K562 (cell line): ENCODE measurements around the gene SMOC2. TPM values are rescaled to one million over a fixed set of nuclear protein-coding genes. Genes with fewer than 3 reads are reported as not detected.

Source experiments
- ATAC-seq: fragments of 200-7000 bp; cut with Tn5 transposase; 3 replicates; pipeline ENCODE4 v1.9.1; 2020; ENCODE audit warnings: moderate library complexity
- BruUV-seq: library from RNA; stranded (reverse); fragments of 400-500 nt; replicated peaks from 2 replicates; lab custom pipeline; 2021; lab: Mats Ljungman, UMichigan
- CTCF ChIA-PET: fragments of 300-600 bp; formaldehyde crosslinking; extraction: SDS; loops from one replicate; lab custom pipeline; 2021; ENCODE audit warnings: low intra/inter-chr PET ratio; lab: Yijun Ruan, JAX
- POLR2A ChIA-PET: fragments of 300-600, 350-650 bp; sonication (Branson Sonifier 250); formaldehyde crosslinking; extraction: SDS; loops from one replicate; lab custom pipeline; 2021; ENCODE audit warnings: antibody characterized with exemption, inconsistent platforms; lab: Yijun Ruan, JAX
- DNase-seq, 4 experiments: peaks; one replicate each; pipeline versions ENCODE4 v3.0.0 to v3.0.0-alpha.2; 2011 to 2018; ENCODE audit warnings: low spot score in 3 of 4, mixed read lengths in 3 of 4; ENCODE audit errors: extremely low read depth in 1 of 4
- FAIRE-seq: peaks from 2 replicates; lab custom pipeline; 2011; peaks lifted over from hg19 to GRCh38; lab: Jason Lieb, UNC
- H2AFZ ChIP-seq: 2 replicates; pipeline ENCODE4 v1.6.0; 2011; ENCODE audit warnings: low read depth, low read length, control low read depth, inconsistent platforms
- H3K27ac ChIP-seq: fragments of 200-600 bp; 3 replicates; pipeline ENCODE4 v1.8.0; 2011; ENCODE audit warnings: low read depth, mild to moderate bottlenecking, control low read depth, inconsistent platforms, low read length, moderate library complexity, mixed read lengths; ENCODE audit errors: extremely low read depth
- H3K27me3 ChIP-seq, 2 experiments: fragments of 300-600 bp in 1 of 2; 2 replicates in 1 of 2; 3 replicates in 1 of 2; pipeline versions ENCODE4 v1.6.0 to v1.8.0; 2011; ENCODE audit warnings: inconsistent platforms in 2 of 2, low read length in 2 of 2, mild to moderate bottlenecking in 1 of 2, mixed read lengths in 1 of 2, moderate library complexity in 1 of 2; ENCODE audit not compliant: control insufficient read depth in 2 of 2, insufficient read depth in 2 of 2
- H3K36me3 ChIP-seq: fragments of 300-600 bp; 3 replicates; pipeline ENCODE4 v1.8.0; 2011; ENCODE audit warnings: mild to moderate bottlenecking, low read length, inconsistent platforms; ENCODE audit not compliant: control insufficient read depth, insufficient read depth
- H3K4me1 ChIP-seq, 2 experiments: fragments of 200-600 bp in 1 of 2; replicated peaks in 1 of 2; 2 replicates in 1 of 2; 3 replicates in 1 of 2; pipeline versions ENCODE4 v1.5.1 to v1.8.0; 2011; ENCODE audit warnings: inconsistent platforms in 2 of 2, low read length in 2 of 2, mild to moderate bottlenecking in 1 of 2, mixed read lengths in 1 of 2, moderate library complexity in 1 of 2; ENCODE audit not compliant: control insufficient read depth in 2 of 2, insufficient read depth in 2 of 2
- H3K4me2 ChIP-seq: 2 replicates; pipeline ENCODE4 v1.6.1; 2011; ENCODE audit warnings: low read length, control low read depth, inconsistent platforms, mixed read lengths; ENCODE audit not compliant: insufficient read depth
- H3K4me3 ChIP-seq: fragments of 200-600 bp; sonication (generic), shearing (Covaris generic); 2 replicates; pipeline ENCODE4 v1.5.1; 2016; ENCODE audit warnings: control low read depth, inconsistent platforms
- H3K79me2 ChIP-seq: fragments of 200-600 bp; 3 replicates; pipeline ENCODE4 v1.8.0; 2011; ENCODE audit warnings: low read length, inconsistent platforms; ENCODE audit not compliant: control insufficient read depth, insufficient read depth
- H3K9ac ChIP-seq, 2 experiments: 2 replicates each; pipeline versions ENCODE4 v1.6.0 to v1.6.1; 2011; ENCODE audit warnings: low read depth in 2 of 2, low read length in 2 of 2, control low read depth in 1 of 2, inconsistent platforms in 1 of 2, mild to moderate bottlenecking in 1 of 2, mixed read lengths in 1 of 2; ENCODE audit not compliant: insufficient read depth in 1 of 2
- H3K9me1 ChIP-seq: one replicate; pipeline ENCODE4 v1.6.0; 2011; ENCODE audit warnings: inconsistent platforms, mild to moderate bottlenecking, low read length, moderate library complexity; ENCODE audit not compliant: control insufficient read depth, insufficient read depth
- H3K9me3 ChIP-seq: replicated peaks from 2 replicates; pipeline ENCODE4 v1.5.1; 2011; ENCODE audit warnings: low read depth, low read length, inconsistent platforms; ENCODE audit not compliant: control insufficient read depth, insufficient read depth
- H4K20me1 ChIP-seq: replicated peaks from 2 replicates; pipeline ENCODE4 v1.6.1; 2011; ENCODE audit warnings: low read length, inconsistent platforms, mixed read lengths; ENCODE audit not compliant: control insufficient read depth, insufficient read depth
- BRCA1 ChIP-seq, 2 experiments: fragments of 450-650 bp in 1 of 2; sonication (generic) in 1 of 2; formaldehyde crosslinking in 1 of 2; IDR thresholded peaks; 2 replicates each; pipeline versions ENCODE4 v1.5.0 to v1.6.1; 2017 to 2020; ENCODE audit warnings: mild to moderate bottlenecking in 1 of 2, missing genetic modification reagents in 1 of 2
- HDAC8 ChIP-seq: fragments of 450-650 bp; IDR thresholded peaks from 2 replicates; pipeline ENCODE4 v1.6.1; 2016; ENCODE audit warnings: mild to moderate bottlenecking, missing genetic modification characterization, moderate library complexity, missing compliant biosample characterization
- SFPQ ChIP-seq: fragments of 200-400 bp; formaldehyde crosslinking; IDR thresholded peaks from 2 replicates; pipeline ENCODE4 v1.6.1; 2017; ENCODE audit warnings: mild to moderate bottlenecking, low read depth, low read length, moderate library complexity
- SMARCA4 ChIP-seq: fragments of 450-650 bp; IDR thresholded peaks from 2 replicates; pipeline ENCODE4 v1.6.1; 2016
- YBX1 ChIP-seq: fragments of 450-650 bp; IDR thresholded peaks from 2 replicates; pipeline ENCODE4 v1.7.1; 2016; ENCODE audit warnings: mild to moderate bottlenecking
- ZNF354B ChIP-seq: fragments of 250-450 bp; sonication (Bioruptor Pico); IDR thresholded peaks from 2 replicates; pipeline ENCODE4 v1.4.0; 2020
- ZNF518B ChIP-seq: fragments of 250-450 bp; sonication (Bioruptor Pico); IDR thresholded peaks from 2 replicates; pipeline ENCODE4 v1.5.0; 2021; ENCODE audit warnings: mild to moderate bottlenecking, moderate library complexity
- ZNF639 ChIP-seq, 2 experiments: fragments of 200-800 bp in 1 of 2; sonication (Bioruptor generic) in 1 of 2; sonication (generic) in 1 of 2; formaldehyde crosslinking in 1 of 2; IDR thresholded peaks in 1 of 2; conservative IDR thresholded peaks in 1 of 2; 2 replicates each; pipeline versions ENCODE4 v1.5.0 to v1.6.1; 2016 to 2020; ENCODE audit warnings: missing compliant biosample characterization in 1 of 2, missing genetic modification characterization in 1 of 2, missing genetic modification reagents in 1 of 2
- ZNF668 ChIP-seq: fragments of 250-450 bp; sonication (Bioruptor Pico); IDR thresholded peaks from 2 replicates; pipeline ENCODE4 v1.8.0; 2022; ENCODE audit warnings: mild to moderate bottlenecking, inconsistent platforms
- WGBS: fragments of 100-300 bp; shearing (Covaris generic); methylation state at CpG from one replicate; pipeline ENCODE4 v1.1.6; 2016; ENCODE audit warnings: low coverage, mixed read lengths; ENCODE audit not compliant: insufficient coverage; ENCODE audit errors: missing lambda C conversion rate; 5-methylcytosine and 5-hydroxymethylcytosine counted together
- in situ Hi-C: fragments of 300-500 bp; cut with MboI; formaldehyde crosslinking; loops from 4 replicates; pipeline ENCODE4 v1.15.0; 2018; ENCODE audit warnings: inconsistent platforms, mixed read lengths
- intact Hi-C: fragments of 100-400 bp; cut with micrococcal nuclease; formaldehyde crosslinking; loops from 2 replicates; pipeline ENCODE4 v1.14.2; 2022
- polyA plus RNA-seq, 8 experiments: library from polyadenylated mRNA; depleted of rRNA in 4 of 8; stranded (reverse) in 5 of 8; unstranded in 3 of 8; fragments of >200 nt; fragmentation: Nextera tagmentation in 2 of 8; fragmentation: Illumina TruSeq in 1 of 8; extraction: Ambion mirVana in 2 of 8; extraction: Trizol in 1 of 8; gene quantifications; 2 replicates each; pipeline versions ENCODE4 v1.2.1 to v1.2.3, GENCODE V29; 2011 to 2014; ENCODE audit warnings: inconsistent platforms in 1 of 8, missing spikeins in 1 of 8
- total RNA-seq, 7 experiments: library from RNA; depleted of rRNA in 6 of 7; stranded (reverse); fragments of >200 nt in 6 of 7; fragmentation: Illumina TruSeq in 2 of 7; extraction: Trizol in 2 of 7; gene quantifications; 2 replicates each; pipeline versions ENCODE4 v1.2.1 to v1.2.3, GENCODE V29; 2011 to 2021; ENCODE audit warnings: low replicate concordance in 1 of 7

SMOC2 gene
- total and polyA plus RNA-seq, 9 of the 15 experiments (the other 6 are each of a cell fraction or from before 2014, with no cell fraction given) = 0.45 to 2.3 (median 1.1) TPM

- no peak for ATAC-seq
- no peaks in the 10 kb centered on the region for H4K20me1 ChIP-seq
- in situ Hi-C loops = no loop called here
- H3K36me3 ChIP-seq = no peaks in the 10 kb centered on the region; the same call in 2 of the 3 replicates
- H3K79me2 ChIP-seq = no peaks in the 10 kb centered on the region
- no peaks in the 10 kb centered on the region for H3K4me1 ChIP-seq
- no peaks in the 10 kb centered on the region for H3K9me3 ChIP-seq
- H3K4me3 ChIP-seq = no peak overlapping the region
- H2AFZ ChIP-seq = no peak overlapping the region
- no peak overlapping the region for H3K4me2 ChIP-seq
- H3K27me3 ChIP-seq = peaks cover 0 to 28% of the 10 kb centered on the region in 2 experiments; a peak in 2 of 5 replicates
- 22% methylated on average over 14 of the region's 14 CpGs for WGBS
- H3K9ac ChIP-seq = no peak overlapping the region
- ChIA-PET POLR2A (no interaction called here), CTCF (no interaction called here)
- no peak for FAIRE-seq
- intact Hi-C loops = no loop called here
- TF ChIP-seq SMARCA4 (no peak), ZNF518B (CRISPR knock-in tag) (no peak), YBX1 (no peak), ZNF639 (CRISPR knock-in tag; conservative IDR thresholded peaks at IDR 0.05 in 1 of 2, IDR thresholded peaks at IDR 0.05 in 1 of 2) (no peak), ZNF668 (CRISPR knock-in tag) (no peak), BRCA1 (IDR thresholded peaks at IDR 0.05) (no peak), BRCA1 (CRISPR knock-in tag; IDR thresholded peaks at IDR 0.05) (no peak), SFPQ (no peak), ZNF354B (CRISPR knock-in tag) (no peak), HDAC8 (tag) (no peak)
- no peak for DNase-seq
- no peak overlapping the region for H3K27ac ChIP-seq
- no peaks in the 10 kb centered on the region for H3K9me1 ChIP-seq
- BruUV-seq = no TSS peak
Observed at GRCh38 chr6:168611691-168612090, 170.7 kb downstream of the SMOC2 start.
